HG02938 (cell line): ENCODE results near the gene HOXB5.

Experiments used
- ATAC-seq: cut with Tn5 transposase; IDR thresholded peaks from one replicate; pipeline ENCODE4 v1.9.1; 2021; ENCODE audit warnings: mild to moderate bottlenecking, moderate library complexity; ENCODE audit not compliant: unreplicated experiment

HOXB5 gene

GRCh38 chr17:48617471-48618255 is 24.1 kb upstream of the HOXB5 start:
- no peak for ATAC-seq

- ATAC-seq, result no peak
Observed at GRCh38 chr17:48616717-48617470, 23.3 kb upstream of the HOXB5 start.

- ATAC-seq, result no peak
Observed at GRCh38 chr17:48615963-48616716, 22.6 kb upstream of the HOXB5 start.

- ATAC-seq, result no peak
Observed at GRCh38 chr17:48615047-48615962, 21.7 kb upstream of the HOXB5 start, which contains the start of gene HOXB8. Gene HOXB8 (minus strand): TSS chr17:48615292. CDS start chr17:48614704, 588 bp downstream.

GRCh38 chr17:48613862-48614694 is 20.5 kb upstream of the HOXB5 start:
- ATAC-seq, result no peak

- no peak for ATAC-seq
Observed at GRCh38 chr17:48612854-48613691, 19.5 kb upstream of the HOXB5 start.

- ATAC-seq, result no peak
Observed at GRCh38 chr17:48612456-48612853, 18.9 kb upstream of the HOXB5 start.

- no peak for ATAC-seq
Observed at GRCh38 chr17:48611681-48612455, 18.3 kb upstream of the HOXB5 start.

GRCh38 chr17:48611213-48611612 is 17.6 kb upstream of the HOXB5 start:
- ATAC-seq, result no peak

- no peak for ATAC-seq
Observed at GRCh38 chr17:48610282-48611211, 17.0 kb upstream of the HOXB5 start, which contains the start of gene HOXB7. Gene HOXB7 (minus strand): TSS chr17:48611017. CDS start chr17:48610918, 99 bp downstream.

- no peak for ATAC-seq
Observed at GRCh38 chr17:48609759-48610281, 16.2 kb upstream of the HOXB5 start.

GRCh38 chr17:48609033-48609432 is 15.5 kb upstream of the HOXB5 start:
- ATAC-seq, result no peak

- ATAC-seq, result no peak
Observed at GRCh38 chr17:48608494-48608834, 14.9 kb upstream of the HOXB5 start.

GRCh38 chr17:48606892-48607614 is 13.5 kb upstream of the HOXB5 start:
- ATAC-seq, result no peak

- no peak for ATAC-seq
Observed at GRCh38 chr17:48605991-48606891, 12.7 kb upstream of the HOXB5 start.
